HG02588 (cell line): ENCODE measurements around the gene SPATA16.

Experiments
- ATAC-seq: cut with Tn5 transposase; IDR thresholded peaks from one replicate; pipeline ENCODE4 v1.9.1; 2021; ENCODE audit warnings: mild to moderate bottlenecking, moderate library complexity; ENCODE audit not compliant: unreplicated experiment

The SPATA16 gene

DNA sequence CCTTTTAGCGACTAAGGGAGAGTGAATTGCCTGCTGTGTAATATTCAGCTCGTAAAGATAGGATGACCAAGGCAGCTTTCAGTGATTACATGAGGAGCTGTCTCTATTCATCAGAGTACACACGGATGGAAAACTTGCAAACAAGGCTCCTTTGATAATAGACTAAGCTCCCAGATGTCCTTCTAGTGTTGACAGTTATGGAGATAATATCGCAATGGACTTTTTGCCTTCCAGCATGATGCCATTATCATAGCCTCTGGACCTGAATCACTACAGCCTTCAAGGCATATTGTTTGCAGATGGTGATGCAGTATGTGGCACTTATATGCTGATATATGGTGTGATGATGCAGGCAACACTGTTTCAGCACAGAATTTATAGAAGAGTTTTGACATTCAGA lies 296.6 kb downstream of the SPATA16 start:
- ATAC-seq, result no peak

GRCh38 chr3:172840913-172841312 lies 300.1 kb downstream of the SPATA16 start:
- no peak for ATAC-seq

- ATAC-seq, result no peak
Observed at GRCh38 chr3:172840463-172840862, 300.6 kb downstream of the SPATA16 start.

GRCh38 chr3:172839679-172840078 lies 301.4 kb downstream of the SPATA16 start:
- ATAC-seq, result no peak
